AG04450 (cell line): Measurements from ENCODE around the gene PARD3. TPM values are rescaled to one million over a fixed set of nuclear protein-coding genes. Genes with fewer than 3 reads are reported as not detected.

Experiments
- CTCF ChIA-PET: fragments of 300-600, 350-600 bp; formaldehyde crosslinking; extraction: SDS; loops from one replicate; lab custom pipeline; 2022; ENCODE audit warnings: antibody characterized with exemption, inconsistent platforms; lab: Charles Lee
- POLR2A ChIA-PET: fragments of 350-600 bp; formaldehyde crosslinking; extraction: SDS; loops from one replicate; lab custom pipeline; 2021; ENCODE audit warnings: antibody characterized with exemption, inconsistent platforms; lab: Yijun Ruan, JAX
- DNase-seq: peaks from one replicate; pipeline ENCODE4 v3.0.0-alpha.2; 2011; ENCODE audit warnings: low read depth, low spot score
- H3K27ac ChIP-seq: one replicate; pipeline ENCODE4 v1.5.1; 2012; ENCODE audit warnings: low read depth, low read length, control low read depth
- H3K27me3 ChIP-seq: one replicate; pipeline ENCODE4 v1.6.0; 2012; ENCODE audit warnings: low read length; ENCODE audit not compliant: control insufficient read depth, insufficient read depth
- H3K4me3 ChIP-seq: 2 replicates; pipeline ENCODE4 v1.5.1; 2011; ENCODE audit warnings: mild to moderate bottlenecking, low read depth, low read length, control low read depth
- H3K9me3 ChIP-seq: 2 replicates; pipeline ENCODE4 v1.5.1; 2012; ENCODE audit warnings: low read length; ENCODE audit not compliant: control insufficient read depth, insufficient read depth
- CTCF ChIP-seq: IDR thresholded peaks from 2 replicates; pipeline ENCODE4 v1.5.1; 2011; ENCODE audit warnings: low read depth, low read length, control low read depth, inconsistent platforms
- polyA plus RNA-seq: library from polyadenylated mRNA; depleted of rRNA; stranded (reverse); fragments of >200 nt; gene quantifications from 2 replicates; pipeline ENCODE4 v1.2.3, GENCODE V29; 2011

The PARD3 gene
- polyA plus RNA-seq, 1 experiment: 43.1 TPM

- Histone ChIP-seq H3K27ac (no peak overlapping the region), H3K9me3 (no peaks in the 10 kb centered on the region), H3K27me3 (no peaks in the 10 kb centered on the region), H3K4me3 (no peak overlapping the region)
- ChIA-PET CTCF (no interaction called here), POLR2A (no interaction called here)
- no peak for TF ChIP-seq CTCF
- DNase-seq: no peak
These were observed 10.8 kb downstream of the PARD3 start for GRCh38 chr10:34804306-34804705.

GRCh38 chr10:34802692-34803091 lies 12.4 kb downstream of the PARD3 start:
- Histone ChIP-seq H3K27me3 (no peaks in the 10 kb centered on the region), H3K4me3 (no peak overlapping the region), H3K9me3 (no peaks in the 10 kb centered on the region), H3K27ac (no peak overlapping the region)
- DNase-seq: no peak
- TF ChIP-seq CTCF: no peak
- ChIA-PET CTCF (interaction anchor here (0.9 to 1.0 kb wide), 2 partner anchors 79 to 137 kb away, joined by 3 to 4 read pairs; no protein-coding TSS in a partner anchor), POLR2A (interaction anchor here (0.7 kb wide), 1 partner anchor 361 kb away, joined by 3 read pairs; no protein-coding TSS in a partner anchor)

- H3K27ac ChIP-seq: no peak overlapping the region
- ChIA-PET CTCF (no interaction called here), POLR2A (no interaction called here)
- no peaks in the 10 kb centered on the region for H3K27me3 ChIP-seq
- H3K4me3 ChIP-seq: no peak overlapping the region
- DNase-seq: no peak
- no peaks in the 10 kb centered on the region for H3K9me3 ChIP-seq
- TF ChIP-seq CTCF: no peak
These were observed 13.9 kb downstream of the PARD3 start for GRCh38 chr10:34801097-34801733.

GRCh38 chr10:34800624-34801023 lies 14.5 kb downstream of the PARD3 start:
- Histone ChIP-seq H3K27me3 (no peaks in the 10 kb centered on the region), H3K9me3 (no peaks in the 10 kb centered on the region), H3K4me3 (no peak overlapping the region), H3K27ac (no peak overlapping the region)
- no peak for DNase-seq
- ChIA-PET POLR2A (no interaction called here), CTCF (interaction anchor here (0.6 kb wide), 1 partner anchor 32 kb away, joined by 3 read pairs; no protein-coding TSS in a partner anchor)
- no peak for TF ChIP-seq CTCF

GRCh38 chr10:34798654-34799053 lies 16.4 kb downstream of the PARD3 start:
- no peak overlapping the region for H3K27ac ChIP-seq
- TF ChIP-seq CTCF: no peak
- CTCF ChIA-PET: no interaction called here

More at GRCh38 chr10:34798654-34799053, 16.4 kb downstream of the PARD3 start:
- POLR2A ChIA-PET: no interaction called here
- no peak overlapping the region for H3K4me3 ChIP-seq
- H3K9me3 ChIP-seq: no peaks in the 10 kb centered on the region
- no peaks in the 10 kb centered on the region for H3K27me3 ChIP-seq
- DNase-seq: no peak
